Activated CD4-positive, alpha-beta T cell treated with anti-CD3 and anti-CD28 coated beads, Interleukin-10, Interleukin-2, amounts not matched to agents 100 ng/mL and 50 ng/mL, durations not matched to agents 16 hours and 8 hours (primary cell): ENCODE results near the gene EFCAB11.
"Not testable (repeated sequence)": the region's sequence is repeated elsewhere in the genome, so short reads cannot be mapped to it uniquely, and the experiment has no call there.

Experiments used
- DNase-seq: peaks from one replicate; pipeline ENCODE4 v3.0.0-alpha.2; 2020

Gene EFCAB11

DNA sequence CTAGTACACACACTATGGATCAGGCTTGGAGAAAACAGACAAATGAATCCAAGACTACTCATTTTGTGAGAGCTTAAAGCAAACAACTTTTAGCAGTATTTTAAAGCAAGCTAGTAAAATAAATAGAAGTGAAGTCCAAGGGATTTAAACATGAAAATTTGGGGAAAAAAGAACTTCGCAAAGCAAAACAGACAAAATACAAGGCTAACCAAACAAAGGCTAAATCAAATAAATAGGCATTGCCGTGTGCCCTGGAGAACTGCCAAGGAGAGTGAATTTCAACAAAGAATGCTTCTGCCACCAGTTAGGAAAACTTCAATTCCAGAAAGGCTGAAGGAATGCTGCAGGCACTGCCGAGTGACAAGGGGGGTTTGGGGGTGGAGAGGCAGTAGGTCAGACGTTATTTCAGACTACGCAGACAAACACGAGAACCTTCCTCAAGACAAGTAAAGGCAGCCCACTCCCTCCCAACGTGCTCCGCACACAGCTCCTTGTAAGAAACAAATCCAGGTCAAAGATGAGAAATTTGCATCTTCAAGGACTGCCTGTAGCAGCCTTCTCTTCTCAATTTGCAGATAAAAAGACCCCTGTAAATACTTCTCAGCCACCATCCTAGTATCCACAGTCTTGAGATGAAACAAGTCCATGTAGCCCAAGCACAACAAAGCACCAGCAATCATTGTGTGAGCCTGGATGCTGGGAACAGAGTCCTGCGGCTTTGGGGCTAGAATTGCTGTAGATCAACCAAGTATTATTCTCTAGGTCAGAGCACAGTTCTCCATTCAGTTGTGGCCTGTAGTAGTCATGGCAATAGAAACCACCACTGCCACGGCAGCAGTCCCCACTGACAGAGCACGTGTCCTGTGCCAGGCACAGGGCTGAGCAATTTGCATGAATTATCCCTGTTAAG is 43.3 kb downstream of the EFCAB11 start:
- DNase-seq = no peak

DNA sequence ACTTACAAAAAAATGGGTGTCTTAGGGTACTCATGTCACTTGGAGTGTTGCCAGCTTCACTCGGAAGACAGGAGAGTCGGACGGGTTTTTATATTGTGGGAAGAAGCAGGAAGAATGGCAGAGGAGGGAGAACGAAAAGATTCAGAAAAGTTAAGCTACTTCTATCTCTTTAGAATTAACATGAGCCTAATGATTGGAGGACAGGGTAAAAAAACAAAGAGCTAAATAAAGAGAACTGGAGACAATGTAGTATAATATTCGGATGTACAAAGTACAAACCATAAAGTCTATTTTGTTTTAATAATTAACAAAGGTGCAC is 43.9 kb downstream of the EFCAB11 start:
- DNase-seq = no peak

- DNase-seq = no peak
Observed at GRCh38 chr14:89909586-89909985, 44.9 kb downstream of the EFCAB11 start.

- no peak for DNase-seq
Observed at GRCh38 chr14:89908712-89909450, 45.6 kb downstream of the EFCAB11 start.

DNA sequence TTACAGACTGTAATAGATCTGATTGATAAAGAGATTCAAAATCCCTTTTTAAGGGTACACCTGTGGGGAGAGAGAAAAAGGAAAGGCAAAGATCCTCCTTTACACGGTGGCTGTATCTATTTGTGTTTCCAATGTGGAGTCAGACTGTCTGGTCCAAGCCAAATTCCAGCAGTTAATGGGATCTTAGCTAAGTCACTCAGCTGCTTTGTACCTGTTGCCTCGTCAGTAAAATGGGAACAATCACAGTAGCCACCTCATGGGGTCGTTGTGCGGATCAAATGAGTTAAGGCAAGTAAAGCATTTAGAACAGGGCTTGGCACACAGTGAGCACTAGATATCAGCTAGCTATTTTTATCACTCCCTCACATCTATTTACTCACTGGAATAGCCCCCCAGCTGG is 46.9 kb downstream of the EFCAB11 start:
- DNase-seq = no peak

- no peak for DNase-seq
Observed at GRCh38 chr14:89906000-89906399, 48.5 kb downstream of the EFCAB11 start.

- no peak for DNase-seq
Observed at GRCh38 chr14:89903340-89903952, 51.1 kb downstream of the EFCAB11 start.

- DNase-seq = no peak
Observed at GRCh38 chr14:89902881-89903280, 51.6 kb downstream of the EFCAB11 start.

GRCh38 chr14:89900802-89901201 is 53.7 kb downstream of the EFCAB11 start:
- DNase-seq = no peak

GRCh38 chr14:89899917-89900663 is 54.4 kb downstream of the EFCAB11 start:
- no peak for DNase-seq

- no peak for DNase-seq
Observed at GRCh38 chr14:89899291-89899690, 55.2 kb downstream of the EFCAB11 start.

DNA sequence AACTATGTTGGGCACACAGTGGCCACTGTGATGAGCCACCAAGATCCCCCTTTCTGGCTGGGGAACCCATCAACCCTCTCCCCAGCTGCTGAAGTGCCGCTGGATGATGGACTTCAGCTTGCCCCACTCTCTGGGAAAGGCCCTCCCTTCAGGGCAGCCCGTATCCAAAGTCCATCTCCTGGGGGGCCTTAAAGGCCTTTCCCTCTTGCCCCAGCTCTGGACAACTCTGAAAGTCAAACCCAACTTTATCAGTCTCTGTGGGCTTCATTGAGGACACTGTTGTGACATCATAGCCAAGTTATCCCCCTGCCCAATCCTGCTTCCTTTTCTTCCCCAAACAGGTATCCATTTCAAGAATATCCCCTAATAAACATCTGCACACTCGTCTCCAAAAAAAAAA is 61.1 kb downstream of the EFCAB11 start:
- not testable (repeated sequence) for DNase-seq

DNA sequence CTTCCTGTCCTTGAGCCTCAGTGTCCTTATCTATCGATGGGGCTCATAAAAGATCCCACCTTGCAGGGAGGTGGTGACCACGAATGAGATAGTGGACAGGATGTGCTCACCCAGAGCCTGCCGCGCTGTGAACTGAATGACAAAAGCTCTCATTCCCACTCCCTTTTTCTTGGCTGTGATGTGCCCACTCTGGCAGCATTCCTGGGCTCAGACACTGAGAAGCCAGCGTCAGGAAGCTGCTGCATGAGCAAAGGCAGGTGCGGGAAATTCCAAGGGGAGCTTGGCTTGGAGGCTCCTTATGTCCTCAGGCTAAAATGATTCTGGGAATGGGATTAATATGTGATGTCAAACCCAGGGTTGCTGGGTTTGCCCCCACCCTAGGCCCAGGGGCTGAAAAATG is 61.6 kb downstream of the EFCAB11 start:
- DNase-seq = no peak

GRCh38 chr14:89891721-89892120 is 62.8 kb downstream of the EFCAB11 start:
- not testable (repeated sequence) for DNase-seq

GRCh38 chr14:89891055-89891454 is 63.5 kb downstream of the EFCAB11 start:
- no peak for DNase-seq

- no peak for DNase-seq
Observed at GRCh38 chr14:89890589-89890988, 63.9 kb downstream of the EFCAB11 start.

DNA sequence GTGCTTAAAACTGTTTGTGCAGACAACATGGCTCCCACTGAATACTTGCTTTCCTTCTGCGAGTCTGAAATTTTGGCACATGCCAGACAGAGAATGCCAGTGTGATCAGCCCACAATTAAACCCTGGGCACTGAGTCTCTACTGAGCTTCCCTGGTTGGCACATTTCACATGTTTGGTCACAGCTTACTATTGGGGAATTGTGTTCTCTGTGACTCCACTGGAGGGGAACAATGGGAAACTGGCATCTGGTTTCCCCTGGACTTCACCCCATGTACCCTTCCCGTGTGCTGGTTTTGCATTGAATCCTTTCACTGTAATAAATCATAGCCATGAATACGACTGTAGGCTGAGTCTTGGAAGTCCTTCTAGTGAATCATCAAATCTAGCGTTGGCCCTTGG is 64.9 kb downstream of the EFCAB11 start:
- DNase-seq = no peak

DNA sequence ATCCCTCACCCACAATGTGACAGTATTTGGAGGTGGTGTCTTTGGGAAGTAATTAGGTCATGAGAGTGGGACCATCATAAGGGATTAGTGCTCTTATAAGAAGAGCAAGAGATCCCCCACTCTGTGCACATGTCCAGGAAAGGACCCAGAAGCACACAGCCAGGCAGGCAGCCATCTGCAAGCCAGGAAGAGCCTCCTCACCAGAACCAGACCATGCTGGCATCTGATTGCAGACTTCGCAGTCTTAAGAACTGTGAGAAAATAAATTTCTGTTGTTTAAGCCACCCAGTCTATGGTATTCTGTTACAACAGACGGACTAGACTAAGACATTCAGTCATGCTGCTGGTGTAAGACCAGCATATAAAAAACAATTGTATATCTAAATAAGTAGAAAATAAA is 69.8 kb downstream of the EFCAB11 start:
- no peak for DNase-seq

- DNase-seq = no peak
Observed at GRCh38 chr14:89881839-89882238, 72.7 kb downstream of the EFCAB11 start.

DNA sequence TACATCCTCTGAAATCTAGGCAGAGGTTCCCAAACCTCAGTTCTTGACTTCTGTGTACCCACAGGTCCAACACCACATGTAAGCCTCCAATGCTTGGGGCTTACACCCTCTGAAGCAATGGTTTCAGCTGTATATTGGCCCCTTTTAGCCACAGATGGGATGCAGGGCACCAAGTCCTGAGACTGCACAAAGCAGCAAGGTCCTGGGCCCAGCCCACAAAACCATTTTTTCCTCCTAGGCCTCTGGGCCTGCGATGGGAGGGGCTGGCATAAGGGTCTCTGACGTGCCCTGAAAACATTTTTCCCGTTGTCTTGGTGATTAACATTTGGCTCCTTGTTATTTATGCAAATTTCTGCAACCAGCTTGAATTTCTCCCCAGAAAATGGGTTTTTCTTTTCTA is 80.4 kb downstream of the EFCAB11 start:
- not testable (repeated sequence) for DNase-seq

GRCh38 chr14:89870316-89870715 is 84.2 kb downstream of the EFCAB11 start:
- DNase-seq = no peak

DNA sequence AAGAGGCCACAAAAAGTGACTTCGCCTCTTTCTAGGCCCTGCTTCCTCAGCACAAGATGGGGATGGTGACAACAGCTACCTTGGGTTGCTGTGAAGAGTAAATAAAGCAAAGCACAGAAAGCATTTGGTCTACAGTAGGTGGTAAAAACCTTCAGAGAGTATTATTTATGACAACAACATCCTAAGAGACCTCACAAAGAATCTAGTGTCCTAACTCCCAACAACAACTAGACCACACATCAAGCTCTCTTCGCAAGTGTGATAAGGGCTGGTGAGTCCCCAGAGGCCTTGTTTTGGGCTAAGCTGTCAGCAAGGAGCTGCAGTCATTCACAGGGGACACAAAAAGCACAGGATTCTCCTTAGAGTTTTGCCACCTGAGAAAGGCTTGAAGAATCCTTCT is 84.9 kb downstream of the EFCAB11 start:
- no peak for DNase-seq

- no peak for DNase-seq
Observed at GRCh38 chr14:89866458-89866857, 88.1 kb downstream of the EFCAB11 start.
